HepG2 (cell line): ENCODE results near the gene ZCCHC3. TPM values are rescaled to one million over a fixed set of nuclear protein-coding genes. Genes with fewer than 3 reads are reported as not detected.

ENCODE experiments used
- AKAP8 ChIP-seq: sonication (generic); formaldehyde crosslinking; IDR thresholded peaks from 2 replicates; pipeline ENCODE4 v1.5.1; 2020; ENCODE audit warnings: mild to moderate bottlenecking, missing genetic modification reagents
- CCDC6 ChIP-seq: sonication (generic); formaldehyde crosslinking; IDR thresholded peaks from 2 replicates; pipeline ENCODE4 v1.8.1; 2022; ENCODE audit warnings: mild to moderate bottlenecking, missing genetic modification reagents, moderate library complexity
- MIXL1 ChIP-seq: IDR thresholded peaks from 2 replicates; pipeline ENCODE4 v1.6.1; 2016
- NCOA1 ChIP-seq: sonication (generic); formaldehyde crosslinking; IDR thresholded peaks from 2 replicates; pipeline ENCODE4 v1.9.0; 2021; ENCODE audit warnings: missing genetic modification reagents
- NCOA5 ChIP-seq: sonication (generic); formaldehyde crosslinking; IDR thresholded peaks from 2 replicates; pipeline ENCODE4 v1.4.0; 2020; ENCODE audit warnings: missing genetic modification reagents
- SAP130 ChIP-seq: IDR thresholded peaks from 2 replicates; pipeline ENCODE4 v1.6.1; 2016; ENCODE audit warnings: low read depth
- SMARCC2 ChIP-seq: fragments of 450-650 bp; IDR thresholded peaks from 2 replicates; pipeline ENCODE4 v1.6.1; 2017; ENCODE audit warnings: antibody characterized with exemption, mild to moderate bottlenecking
- SRSF1 ChIP-seq: fragments of 200-400 bp; formaldehyde crosslinking; optimal IDR thresholded peaks from 2 replicates; pipeline ENCODE3; 2017; ENCODE audit warnings: mild to moderate bottlenecking, low read depth, low read length, moderate library complexity
- TAF15 ChIP-seq: fragments of 200-400 bp; formaldehyde crosslinking; IDR thresholded peaks from one replicate; pipeline ENCODE4 v1.6.1; 2018; ENCODE audit warnings: mild to moderate bottlenecking, low read depth, low read length; ENCODE audit not compliant: poor library complexity, severe bottlenecking
- U2AF2 ChIP-seq: fragments of 200-400 bp; formaldehyde crosslinking; IDR thresholded peaks from 2 replicates; pipeline ENCODE4 v1.6.1; 2017; ENCODE audit warnings: low read depth, mild to moderate bottlenecking, low read length
- ZNF230 ChIP-seq: sonication (generic); formaldehyde crosslinking; IDR thresholded peaks from 2 replicates; pipeline ENCODE4 v1.4.0; 2020; ENCODE audit warnings: mild to moderate bottlenecking, missing genetic modification reagents
- ZNF563 ChIP-seq: sonication (generic); formaldehyde crosslinking; IDR thresholded peaks from 2 replicates; pipeline ENCODE4 v1.8.0; 2022; ENCODE audit warnings: mild to moderate bottlenecking, moderate library complexity, missing genetic modification reagents
- ZNF619 ChIP-seq: sonication (generic); formaldehyde crosslinking; IDR thresholded peaks from 2 replicates; pipeline ENCODE4 v1.4.0; 2020; ENCODE audit warnings: mild to moderate bottlenecking, missing genetic modification reagents
- ZNF766 ChIP-seq: sonication (generic); formaldehyde crosslinking; IDR thresholded peaks from 2 replicates; pipeline ENCODE4 v1.5.0; 2020; ENCODE audit warnings: missing genetic modification reagents, borderline replicate concordance
- ZSCAN12 ChIP-seq: sonication (generic); formaldehyde crosslinking; IDR thresholded peaks from 2 replicates; pipeline ENCODE4 v1.9.0; 2021; ENCODE audit warnings: mild to moderate bottlenecking, missing genetic modification reagents
- polyA plus RNA-seq, 8 experiments: library from polyadenylated mRNA; depleted of rRNA in 3 of 8; stranded (reverse) in 7 of 8; unstranded in 1 of 8; fragments of >200 nt; fragmentation: Illumina TruSeq in 4 of 8; extraction: Trizol in 4 of 8; gene quantifications; 2 replicates each; pipeline versions ENCODE4 v1.2.1 to v1.2.3, GENCODE V29; 2011 to 2016; ENCODE audit warnings: low read depth in 4 of 8, missing spikeins in 1 of 8, mixed read lengths in 1 of 8; ENCODE audit not compliant: insufficient read depth in 1 of 8
- total RNA-seq, 5 experiments: library from RNA; depleted of rRNA; stranded (reverse); fragments of >200 nt; fragmentation: Illumina TruSeq; extraction: Trizol; gene quantifications; 2 replicates each; pipeline ENCODE4 v1.2.3, GENCODE V29; 2016; ENCODE audit warnings: low read depth in 1 of 5
- TF ChIP-seq, protein P1 (sequence below): sonication (generic); formaldehyde crosslinking; IDR thresholded peaks from 2 replicates; pipeline ENCODE4 v1.5.0; 2020; ENCODE audit warnings: missing genetic modification reagents
- TF ChIP-seq, protein P2 (sequence below): sonication (generic); formaldehyde crosslinking; IDR thresholded peaks from 2 replicates; pipeline ENCODE4 v1.5.0; 2020; ENCODE audit warnings: missing genetic modification reagents
- TF ChIP-seq, protein P3 (sequence below), 2 experiments: IDR thresholded peaks; 2 replicates each; pipeline ENCODE4 v1.6.1; 2011 to 2012; ENCODE audit warnings: low read length in 2 of 2, borderline replicate concordance in 1 of 2, low read depth in 1 of 2, mild to moderate bottlenecking in 1 of 2, moderate library complexity in 1 of 2
- TF ChIP-seq, protein P4 (sequence below): sonication (generic); formaldehyde crosslinking; conservative IDR thresholded peaks from 2 replicates; pipeline ENCODE4 v1.4.0; 2020; ENCODE audit warnings: missing genetic modification reagents
- TF ChIP-seq, protein P5 (sequence below): sonication (generic); formaldehyde crosslinking; IDR thresholded peaks from 2 replicates; pipeline ENCODE4 v1.4.0; 2020; ENCODE audit warnings: missing genetic modification reagents

ZCCHC3 gene
- total and polyA plus RNA-seq, 2 of the 13 experiments (the other 11 are each of a cell fraction or from before 2014, with no cell fraction given), result 46.6 to 63.0 TPM

DNA sequence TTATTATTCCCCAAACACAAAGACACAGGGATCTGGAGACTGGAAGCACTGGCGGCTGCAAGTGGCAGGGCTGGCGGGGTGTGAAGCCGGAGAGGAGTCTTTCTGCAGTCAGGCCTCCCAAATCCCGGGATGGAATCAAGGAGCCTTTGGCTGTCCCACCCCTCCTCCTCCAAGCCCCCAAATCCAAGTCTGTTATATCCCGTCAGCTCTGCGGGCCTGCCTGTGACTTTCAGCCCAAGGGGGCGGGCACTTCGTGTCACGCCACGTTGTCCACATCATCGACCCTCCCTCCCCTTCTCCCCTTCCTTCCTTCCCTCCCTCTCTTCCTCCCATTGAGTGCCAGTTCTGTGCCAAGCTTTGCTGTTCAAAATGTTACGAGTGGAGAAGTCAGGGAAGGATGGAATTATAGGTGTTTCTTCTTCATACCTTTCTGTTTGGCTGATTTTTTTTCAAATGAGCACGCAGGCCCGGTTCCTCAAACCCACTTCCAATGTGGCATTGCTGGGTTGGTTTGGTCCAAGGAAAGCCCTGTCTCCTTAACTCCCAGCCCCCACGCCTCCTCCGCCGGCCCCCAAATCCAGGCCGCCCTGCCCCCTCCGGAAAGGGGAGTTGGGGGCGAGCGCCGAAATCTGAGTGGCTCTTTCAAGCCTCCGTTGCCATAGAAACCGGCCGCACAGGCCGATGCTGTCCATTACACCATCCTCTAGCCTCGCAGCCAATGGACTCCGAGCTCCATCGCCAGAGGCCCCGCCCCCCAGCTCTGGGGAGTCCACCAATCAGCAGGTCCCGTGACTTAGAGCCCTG lies 12.7 kb downstream of the ZCCHC3 start (continued):
- TF ChIP-seq ZNF563 (CRISPR knock-in tag) (peak; percentile 64; the same call in 1 of the 2 replicates), SRSF1 (peak; percentile 70), SAP130 (CRISPR knock-in tag) (peak; percentile 83), CCDC6 (CRISPR knock-in tag) (no peak), AKAP8 (CRISPR knock-in tag) (0 out of 2 replicates have a peak, but pooled peaks have one; percentile 10), NCOA5 (CRISPR knock-in tag) (no peak), ZNF230 (CRISPR knock-in tag) (0 out of 2 replicates have a peak, but pooled peaks have one; percentile 64), MIXL1 (CRISPR knock-in tag) (0 out of 2 replicates have a peak, but pooled peaks have one; percentile 2), SMARCC2 (no peak), U2AF2 (0 out of 2 replicates have a peak, but pooled peaks have one; percentile 59), NCOA1 (CRISPR knock-in tag) (no peak), ZSCAN12 (CRISPR knock-in tag) (no peak), ZNF619 (CRISPR knock-in tag) (peak; percentile 68; the same call in 1 of the 2 replicates), TAF15 (no peak), ZNF766 (CRISPR knock-in tag) (no peak)
- TF ChIP-seq, protein P1, sequence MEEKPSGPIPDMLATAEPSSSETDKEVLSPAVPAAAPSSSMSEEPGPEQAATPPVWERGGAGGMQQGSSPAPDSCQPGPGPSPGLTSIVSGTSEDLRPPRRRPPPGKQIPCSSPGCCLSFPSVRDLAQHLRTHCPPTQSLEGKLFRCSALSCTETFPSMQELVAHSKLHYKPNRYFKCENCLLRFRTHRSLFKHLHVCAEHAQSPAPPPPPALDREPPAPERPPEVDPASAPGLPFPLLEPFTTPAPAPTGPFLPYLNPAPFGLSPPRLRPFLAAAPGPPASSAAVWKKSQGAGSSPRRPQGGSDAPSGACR (CRISPR knock-in tag), result no peak
- TF ChIP-seq, protein P2, sequence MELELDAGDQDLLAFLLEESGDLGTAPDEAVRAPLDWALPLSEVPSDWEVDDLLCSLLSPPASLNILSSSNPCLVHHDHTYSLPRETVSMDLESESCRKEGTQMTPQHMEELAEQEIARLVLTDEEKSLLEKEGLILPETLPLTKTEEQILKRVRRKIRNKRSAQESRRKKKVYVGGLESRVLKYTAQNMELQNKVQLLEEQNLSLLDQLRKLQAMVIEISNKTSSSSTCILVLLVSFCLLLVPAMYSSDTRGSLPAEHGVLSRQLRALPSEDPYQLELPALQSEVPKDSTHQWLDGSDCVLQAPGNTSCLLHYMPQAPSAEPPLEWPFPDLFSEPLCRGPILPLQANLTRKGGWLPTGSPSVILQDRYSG (CRISPR knock-in tag), result no peak
- TF ChIP-seq, protein P3, sequence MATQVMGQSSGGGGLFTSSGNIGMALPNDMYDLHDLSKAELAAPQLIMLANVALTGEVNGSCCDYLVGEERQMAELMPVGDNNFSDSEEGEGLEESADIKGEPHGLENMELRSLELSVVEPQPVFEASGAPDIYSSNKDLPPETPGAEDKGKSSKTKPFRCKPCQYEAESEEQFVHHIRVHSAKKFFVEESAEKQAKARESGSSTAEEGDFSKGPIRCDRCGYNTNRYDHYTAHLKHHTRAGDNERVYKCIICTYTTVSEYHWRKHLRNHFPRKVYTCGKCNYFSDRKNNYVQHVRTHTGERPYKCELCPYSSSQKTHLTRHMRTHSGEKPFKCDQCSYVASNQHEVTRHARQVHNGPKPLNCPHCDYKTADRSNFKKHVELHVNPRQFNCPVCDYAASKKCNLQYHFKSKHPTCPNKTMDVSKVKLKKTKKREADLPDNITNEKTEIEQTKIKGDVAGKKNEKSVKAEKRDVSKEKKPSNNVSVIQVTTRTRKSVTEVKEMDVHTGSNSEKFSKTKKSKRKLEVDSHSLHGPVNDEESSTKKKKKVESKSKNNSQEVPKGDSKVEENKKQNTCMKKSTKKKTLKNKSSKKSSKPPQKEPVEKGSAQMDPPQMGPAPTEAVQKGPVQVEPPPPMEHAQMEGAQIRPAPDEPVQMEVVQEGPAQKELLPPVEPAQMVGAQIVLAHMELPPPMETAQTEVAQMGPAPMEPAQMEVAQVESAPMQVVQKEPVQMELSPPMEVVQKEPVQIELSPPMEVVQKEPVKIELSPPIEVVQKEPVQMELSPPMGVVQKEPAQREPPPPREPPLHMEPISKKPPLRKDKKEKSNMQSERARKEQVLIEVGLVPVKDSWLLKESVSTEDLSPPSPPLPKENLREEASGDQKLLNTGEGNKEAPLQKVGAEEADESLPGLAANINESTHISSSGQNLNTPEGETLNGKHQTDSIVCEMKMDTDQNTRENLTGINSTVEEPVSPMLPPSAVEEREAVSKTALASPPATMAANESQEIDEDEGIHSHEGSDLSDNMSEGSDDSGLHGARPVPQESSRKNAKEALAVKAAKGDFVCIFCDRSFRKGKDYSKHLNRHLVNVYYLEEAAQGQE (IDR thresholded peaks at IDR 0.05; ENCODE audit: borderline replicate concordance in 1 of 2, low read depth in 1 of 2, low read length in 2 of 2), result no peak
- TF ChIP-seq, protein P4, sequence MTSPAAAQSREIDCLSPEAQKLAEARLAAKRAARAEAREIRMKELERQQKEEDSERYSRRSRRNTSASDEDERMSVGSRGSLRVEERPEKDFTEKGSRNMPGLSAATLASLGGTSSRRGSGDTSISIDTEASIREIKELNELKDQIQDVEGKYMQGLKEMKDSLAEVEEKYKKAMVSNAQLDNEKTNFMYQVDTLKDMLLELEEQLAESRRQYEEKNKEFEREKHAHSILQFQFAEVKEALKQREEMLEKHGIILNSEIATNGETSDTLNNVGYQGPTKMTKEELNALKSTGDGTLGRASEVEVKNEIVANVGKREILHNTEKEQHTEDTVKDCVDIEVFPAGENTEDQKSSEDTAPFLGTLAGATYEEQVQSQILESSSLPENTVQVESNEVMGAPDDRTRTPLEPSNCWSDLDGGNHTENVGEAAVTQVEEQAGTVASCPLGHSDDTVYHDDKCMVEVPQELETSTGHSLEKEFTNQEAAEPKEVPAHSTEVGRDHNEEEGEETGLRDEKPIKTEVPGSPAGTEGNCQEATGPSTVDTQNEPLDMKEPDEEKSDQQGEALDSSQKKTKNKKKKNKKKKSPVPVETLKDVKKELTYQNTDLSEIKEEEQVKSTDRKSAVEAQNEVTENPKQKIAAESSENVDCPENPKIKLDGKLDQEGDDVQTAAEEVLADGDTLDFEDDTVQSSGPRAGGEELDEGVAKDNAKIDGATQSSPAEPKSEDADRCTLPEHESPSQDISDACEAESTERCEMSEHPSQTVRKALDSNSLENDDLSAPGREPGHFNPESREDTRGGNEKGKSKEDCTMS, result no peak
- TF ChIP-seq, protein P5, sequence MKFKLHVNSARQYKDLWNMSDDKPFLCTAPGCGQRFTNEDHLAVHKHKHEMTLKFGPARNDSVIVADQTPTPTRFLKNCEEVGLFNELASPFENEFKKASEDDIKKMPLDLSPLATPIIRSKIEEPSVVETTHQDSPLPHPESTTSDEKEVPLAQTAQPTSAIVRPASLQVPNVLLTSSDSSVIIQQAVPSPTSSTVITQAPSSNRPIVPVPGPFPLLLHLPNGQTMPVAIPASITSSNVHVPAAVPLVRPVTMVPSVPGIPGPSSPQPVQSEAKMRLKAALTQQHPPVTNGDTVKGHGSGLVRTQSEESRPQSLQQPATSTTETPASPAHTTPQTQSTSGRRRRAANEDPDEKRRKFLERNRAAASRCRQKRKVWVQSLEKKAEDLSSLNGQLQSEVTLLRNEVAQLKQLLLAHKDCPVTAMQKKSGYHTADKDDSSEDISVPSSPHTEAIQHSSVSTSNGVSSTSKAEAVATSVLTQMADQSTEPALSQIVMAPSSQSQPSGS (CRISPR knock-in tag), result peak; percentile 39; the same call in 1 of the 2 replicates
